HepG2 (cell line): Measurements from ENCODE around the gene RAD21L1. TPM values are rescaled to one million over a fixed set of nuclear protein-coding genes. Genes with fewer than 3 reads are reported as not detected.

Source experiments
- FIP1L1 ChIP-seq: fragments of 200-400 bp; formaldehyde crosslinking; IDR thresholded peaks from 2 replicates; pipeline ENCODE4 v1.6.1; 2018; ENCODE audit warnings: low read depth, mild to moderate bottlenecking, low read length, moderate library complexity, borderline replicate concordance; ENCODE audit not compliant: insufficient read depth
- FOXA1 ChIP-seq, 2 experiments: fragments of 450-650 bp in 1 of 2; sonication (generic) in 1 of 2; formaldehyde crosslinking in 1 of 2; IDR thresholded peaks; 2 replicates each; pipeline versions ENCODE4 v1.4.0 to v1.6.1; 2016 to 2020; ENCODE audit warnings: missing genetic modification reagents in 1 of 2
- KDM5A ChIP-seq: fragments of 200-600 bp; sonication (generic); IDR thresholded peaks from 2 replicates; pipeline ENCODE4 v1.7.0; 2018; ENCODE audit warnings: antibody characterized with exemption, mild to moderate bottlenecking, low read length, borderline replicate concordance
- KMT2A ChIP-seq: sonication (generic); formaldehyde crosslinking; IDR thresholded peaks from 2 replicates; pipeline ENCODE4 v1.4.0; 2020; ENCODE audit warnings: missing genetic modification reagents
- LCORL ChIP-seq, 2 experiments: fragments of 450-650 bp in 1 of 2; sonication (generic) in 1 of 2; formaldehyde crosslinking in 1 of 2; IDR thresholded peaks; 2 replicates each; pipeline versions ENCODE4 v1.5.0 to v1.6.1; 2017 to 2020; ENCODE audit warnings: antibody characterized with exemption in 1 of 2, missing genetic modification reagents in 1 of 2
- MIER3 ChIP-seq: IDR thresholded peaks from 2 replicates; pipeline ENCODE4 v1.6.1; 2016; ENCODE audit warnings: missing compliant biosample characterization, borderline replicate concordance
- NFE2 ChIP-seq: sonication (generic); formaldehyde crosslinking; IDR thresholded peaks from 2 replicates; pipeline ENCODE4 v1.4.0; 2020; ENCODE audit warnings: missing genetic modification reagents
- SAP130 ChIP-seq: IDR thresholded peaks from 2 replicates; pipeline ENCODE4 v1.6.1; 2016; ENCODE audit warnings: low read depth
- SIN3B ChIP-seq: fragments of 150-350 bp; IDR thresholded peaks from 2 replicates; pipeline ENCODE4 v1.6.1; 2014; ENCODE audit warnings: low read length
- SMAD9 ChIP-seq: sonication (generic); formaldehyde crosslinking; IDR thresholded peaks from 2 replicates; pipeline ENCODE4 v1.5.1; 2020; ENCODE audit warnings: mild to moderate bottlenecking, missing genetic modification reagents
- SNAPC4 ChIP-seq: sonication (generic); formaldehyde crosslinking; IDR thresholded peaks from 2 replicates; pipeline ENCODE4 v1.4.0; 2020; ENCODE audit warnings: mild to moderate bottlenecking, missing genetic modification reagents
- TAF1 ChIP-seq: sonication (generic); formaldehyde crosslinking; IDR thresholded peaks from 2 replicates; pipeline ENCODE4 v1.4.0; 2020; ENCODE audit warnings: missing genetic modification reagents
- TBL1XR1 ChIP-seq: fragments of 150-350 bp; IDR thresholded peaks from 2 replicates; pipeline ENCODE4 v1.6.1; 2014; ENCODE audit warnings: borderline replicate concordance, low read length; ENCODE audit not compliant: partially characterized antibody
- ZFAT ChIP-seq: sonication (generic); formaldehyde crosslinking; conservative IDR thresholded peaks from 2 replicates; pipeline ENCODE4 v1.8.1; 2023; ENCODE audit warnings: missing genetic modification reagents, inconsistent platforms
- ZFP36 ChIP-seq: fragments of 150-350 bp; IDR thresholded peaks from 2 replicates; pipeline ENCODE4 v1.6.1; 2018; ENCODE audit warnings: borderline replicate concordance, low read length, low read depth; ENCODE audit not compliant: partially characterized antibody
- ZNF12 ChIP-seq: sonication (generic); formaldehyde crosslinking; IDR thresholded peaks from 2 replicates; pipeline ENCODE4 v1.5.0; 2020; ENCODE audit warnings: missing genetic modification reagents
- ZNF256 ChIP-seq: sonication (generic); formaldehyde crosslinking; conservative IDR thresholded peaks from 2 replicates; pipeline ENCODE4 v1.4.0; 2020; ENCODE audit warnings: missing genetic modification reagents
- ZNF563 ChIP-seq: sonication (generic); formaldehyde crosslinking; IDR thresholded peaks from 2 replicates; pipeline ENCODE4 v1.8.0; 2022; ENCODE audit warnings: mild to moderate bottlenecking, moderate library complexity, missing genetic modification reagents
- ZNF670 ChIP-seq: sonication (generic); formaldehyde crosslinking; IDR thresholded peaks from 2 replicates; pipeline ENCODE4 v1.8.0; 2022; ENCODE audit warnings: mild to moderate bottlenecking, missing genetic modification reagents, borderline replicate concordance
- ZNF772 ChIP-seq: sonication (generic); formaldehyde crosslinking; IDR thresholded peaks from 2 replicates; pipeline ENCODE4 v1.5.0; 2020; ENCODE audit warnings: mild to moderate bottlenecking, missing genetic modification reagents
- ZNF782 ChIP-seq: sonication (generic); formaldehyde crosslinking; IDR thresholded peaks from 2 replicates; pipeline ENCODE4 v1.4.0; 2020; ENCODE audit warnings: missing genetic modification reagents, mild to moderate bottlenecking, borderline replicate concordance
- ZZZ3 ChIP-seq: sonication (generic); formaldehyde crosslinking; IDR thresholded peaks from 2 replicates; pipeline ENCODE4 v1.4.0; 2020; ENCODE audit warnings: missing genetic modification reagents, mild to moderate bottlenecking, borderline replicate concordance
- polyA plus RNA-seq, 8 experiments: library from polyadenylated mRNA; depleted of rRNA in 3 of 8; stranded (reverse) in 7 of 8; unstranded in 1 of 8; fragments of >200 nt; fragmentation: Illumina TruSeq in 4 of 8; extraction: Trizol in 4 of 8; gene quantifications; 2 replicates each; pipeline versions ENCODE4 v1.2.1 to v1.2.3, GENCODE V29; 2011 to 2016; ENCODE audit warnings: low read depth in 4 of 8, missing spikeins in 1 of 8, mixed read lengths in 1 of 8; ENCODE audit not compliant: insufficient read depth in 1 of 8
- total RNA-seq, 5 experiments: library from RNA; depleted of rRNA; stranded (reverse); fragments of >200 nt; fragmentation: Illumina TruSeq; extraction: Trizol; gene quantifications; 2 replicates each; pipeline ENCODE4 v1.2.3, GENCODE V29; 2016; ENCODE audit warnings: low read depth in 1 of 5
- TF ChIP-seq, protein P1 (sequence below): sonication (generic); formaldehyde crosslinking; IDR thresholded peaks from 2 replicates; pipeline ENCODE4 v1.9.0; 2022; ENCODE audit warnings: missing genetic modification reagents, mild to moderate bottlenecking, borderline replicate concordance

The RAD21L1 gene
- total and polyA plus RNA-seq, 2 of the 13 experiments (the other 11 are each of a cell fraction or from before 2014, with no cell fraction given), result not detected

DNA sequence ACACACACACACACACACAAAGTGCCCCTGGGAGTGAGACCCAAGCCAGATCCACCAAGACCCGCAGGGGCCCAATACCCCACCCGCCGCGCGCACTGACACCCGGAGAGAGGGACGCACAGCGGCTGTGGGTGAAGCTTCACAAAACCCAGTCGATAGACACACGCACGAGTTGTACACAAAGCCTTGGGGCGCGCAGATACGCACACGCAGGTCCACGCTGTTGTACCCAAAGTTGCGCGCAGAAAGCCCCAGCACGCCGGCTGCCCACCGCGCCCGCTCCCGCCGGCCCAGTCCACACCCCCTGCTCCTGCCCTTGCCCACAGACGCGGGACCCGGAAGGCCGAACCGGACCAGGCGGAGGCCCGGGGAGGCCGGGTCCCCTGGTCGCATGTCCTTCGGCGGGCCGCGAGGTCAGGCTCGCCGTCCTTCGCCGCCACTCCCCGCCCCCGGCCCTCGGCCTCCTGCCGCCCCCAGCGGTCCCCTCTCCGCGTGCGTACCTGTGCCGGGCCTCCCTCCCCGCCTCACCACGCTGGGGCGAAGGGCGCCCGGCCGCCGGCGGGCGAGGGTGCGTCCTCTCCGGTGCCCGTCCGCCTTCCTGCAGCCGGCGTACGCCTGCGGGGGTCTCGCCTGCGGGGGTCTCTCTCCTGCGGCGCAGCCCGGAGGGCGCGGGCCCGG lies 41.1 kb upstream of the RAD21L1 start, which contains the start of gene TMEM74B (continued):
- peak; percentile 14; the same call in 1 of the 2 replicates for TF ChIP-seq SMAD9 (CRISPR knock-in tag)
- TF ChIP-seq, protein P1, sequence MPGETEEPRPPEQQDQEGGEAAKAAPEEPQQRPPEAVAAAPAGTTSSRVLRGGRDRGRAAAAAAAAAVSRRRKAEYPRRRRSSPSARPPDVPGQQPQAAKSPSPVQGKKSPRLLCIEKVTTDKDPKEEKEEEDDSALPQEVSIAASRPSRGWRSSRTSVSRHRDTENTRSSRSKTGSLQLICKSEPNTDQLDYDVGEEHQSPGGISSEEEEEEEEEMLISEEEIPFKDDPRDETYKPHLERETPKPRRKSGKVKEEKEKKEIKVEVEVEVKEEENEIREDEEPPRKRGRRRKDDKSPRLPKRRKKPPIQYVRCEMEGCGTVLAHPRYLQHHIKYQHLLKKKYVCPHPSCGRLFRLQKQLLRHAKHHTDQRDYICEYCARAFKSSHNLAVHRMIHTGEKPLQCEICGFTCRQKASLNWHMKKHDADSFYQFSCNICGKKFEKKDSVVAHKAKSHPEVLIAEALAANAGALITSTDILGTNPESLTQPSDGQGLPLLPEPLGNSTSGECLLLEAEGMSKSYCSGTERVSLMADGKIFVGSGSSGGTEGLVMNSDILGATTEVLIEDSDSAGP (CRISPR knock-in tag), result no peak; the same call in 1 of the 2 replicates
- no peak for TF ChIP-seq ZNF670 (CRISPR knock-in tag)
- no peak for TF ChIP-seq FIP1L1
- TF ChIP-seq SNAPC4 (CRISPR knock-in tag), result no peak
- TF ChIP-seq NFE2 (CRISPR knock-in tag), result no peak
- no peak for TF ChIP-seq ZFP36
- TF ChIP-seq TBL1XR1, result no peak
- peak; percentile 35; the same call in 1 of the 2 replicates for TF ChIP-seq KMT2A (CRISPR knock-in tag)
- TF ChIP-seq MIER3 (CRISPR knock-in tag), result no peak
- 0 out of 2 replicates have a peak, but pooled peaks have one; percentile 48 for TF ChIP-seq ZFAT
- TF ChIP-seq ZNF772 (CRISPR knock-in tag), result no peak
- peak; percentile 91 for TF ChIP-seq ZNF782 (CRISPR knock-in tag)
- TF ChIP-seq KDM5A, result no peak; the same call in 1 of the 2 replicates
- peak; percentile 94 for TF ChIP-seq ZNF563 (CRISPR knock-in tag)
- peak; percentile 10; the same call in 1 of the 2 replicates for TF ChIP-seq SAP130
- TF ChIP-seq ZNF256 (CRISPR knock-in tag), result no peak
- no peak for TF ChIP-seq TAF1 (CRISPR knock-in tag)
- no peak for TF ChIP-seq ZNF12 (CRISPR knock-in tag)
- no peak for TF ChIP-seq FOXA1 (IDR thresholded peaks at IDR 0.05)
- peak; percentile 36; the same call in 1 of the 2 replicates for TF ChIP-seq FOXA1 (CRISPR knock-in tag; IDR thresholded peaks at IDR 0.05)
- no peak for TF ChIP-seq LCORL (IDR thresholded peaks at IDR 0.05)
- TF ChIP-seq LCORL (CRISPR knock-in tag; IDR thresholded peaks at IDR 0.05), result 0 out of 2 replicates have a peak, but pooled peaks have one; percentile 32
- no peak for TF ChIP-seq SIN3B
- TF ChIP-seq ZZZ3, result peak; percentile 65; the same call in 1 of the 2 replicates
